PC-3 (cell line): ENCODE data around the gene VPS36. TPM values are rescaled to one million over a fixed set of nuclear protein-coding genes. Genes with fewer than 3 reads are reported as not detected.

Source experiments
- ATAC-seq: fragments of 200-7000 bp; cut with Tn5 transposase; 2 replicates; pipeline ENCODE4 v1.9.1; 2020; ENCODE audit warnings: mild to moderate bottlenecking, moderate library complexity
- BruUV-seq: library from RNA; stranded (reverse); fragments of 400-500 nt; replicated peaks from 2 replicates; lab custom pipeline; 2021; lab: Mats Ljungman, UMichigan
- CTCF ChIA-PET: fragments of 300-600 bp; sonication (Branson Sonifier 250); formaldehyde crosslinking; loops from one replicate; lab custom pipeline; 2022; ENCODE audit warnings: antibody characterized with exemption; lab: Charles Lee
- POLR2A ChIA-PET: fragments of 300-600 bp; sonication (Branson Sonifier 250); formaldehyde crosslinking; loops from one replicate; lab custom pipeline; 2022; ENCODE audit warnings: antibody characterized with exemption; ENCODE audit not compliant: unreplicated experiment; lab: Charles Lee
- DNase-seq: peaks from one replicate; pipeline ENCODE4 v3.0.0-alpha.2; 2015
- H2AFZ ChIP-seq: fragments of 300-600 bp; sonication (generic); 2 replicates; pipeline ENCODE4 v1.6.0; 2016; ENCODE audit warnings: antibody characterized with exemption, low read length
- H3F3A ChIP-seq: fragments of 300-600 bp; sonication (generic); one replicate; pipeline ENCODE4 v1.6.0; 2017; ENCODE audit warnings: antibody characterized with exemption, low read length, control low read depth, mild to moderate bottlenecking; ENCODE audit not compliant: unreplicated experiment
- H3K27ac ChIP-seq: fragments of 300-600 bp; sonication (generic); 2 replicates; pipeline ENCODE4 v1.5.1; 2016; ENCODE audit warnings: mild to moderate bottlenecking, low read length
- H3K27me3 ChIP-seq: fragments of 300-600 bp; sonication (generic); 2 replicates; pipeline ENCODE4 v1.6.1; 2016; ENCODE audit warnings: low read length, mixed read lengths
- H3K36me3 ChIP-seq: fragments of 300-600 bp; sonication (generic); 2 replicates; pipeline ENCODE4 v1.6.1; 2016; ENCODE audit warnings: low read depth, mixed run types, low read length, mixed read lengths
- H3K4me1 ChIP-seq: fragments of 300-600 bp; sonication (generic); 2 replicates; pipeline ENCODE4 v1.5.1; 2016; ENCODE audit warnings: low read length; ENCODE audit not compliant: insufficient read depth
- H3K4me2 ChIP-seq: fragments of 300-600 bp; sonication (generic); 2 replicates; pipeline ENCODE4 v1.6.0; 2016; ENCODE audit warnings: low read length
- H3K4me3 ChIP-seq: fragments of 300-600 bp; sonication (generic); 2 replicates; pipeline ENCODE4 v1.5.1; 2016; ENCODE audit warnings: mild to moderate bottlenecking, low read length, mixed read lengths
- H3K79me2 ChIP-seq: fragments of 300-600 bp; sonication (generic); 2 replicates; pipeline ENCODE4 v1.6.1; 2017; ENCODE audit warnings: low read length, mixed read lengths
- H3K9ac ChIP-seq: fragments of 300-600 bp; sonication (generic); 2 replicates; pipeline ENCODE4 v1.6.0; 2016; ENCODE audit warnings: mild to moderate bottlenecking, low read length
- H3K9me2 ChIP-seq: fragments of 300-600 bp; sonication (generic); replicated peaks from 2 replicates; pipeline ENCODE4 v1.6.1; 2016; ENCODE audit warnings: mixed run types, low read length, mixed read lengths
- H3K9me3 ChIP-seq: fragments of 300-600 bp; sonication (generic); 2 replicates; pipeline ENCODE4 v1.6.1; 2016; ENCODE audit warnings: low read length, mixed read lengths
- H4K20me1 ChIP-seq: fragments of 300-600 bp; sonication (generic); 2 replicates; pipeline ENCODE4 v1.6.1; 2016; ENCODE audit warnings: low read length, mixed read lengths
- CTCF ChIP-seq: fragments of 300-600 bp; sonication (generic); conservative IDR thresholded peaks from 2 replicates; pipeline ENCODE4 v1.5.1; 2017; ENCODE audit warnings: antibody characterized with exemption, low read depth, mild to moderate bottlenecking, low read length
- EZH2 ChIP-seq: fragments of 300-600 bp; sonication (generic); IDR thresholded peaks from one replicate; pipeline ENCODE4 v1.6.1; 2017; ENCODE audit warnings: antibody characterized with exemption, mild to moderate bottlenecking, low read length; ENCODE audit not compliant: unreplicated experiment
- EZH2phosphoT487 ChIP-seq: fragments of 300-600 bp; sonication (generic); IDR thresholded peaks from 2 replicates; pipeline ENCODE4 v1.6.1; 2018; ENCODE audit warnings: mild to moderate bottlenecking, antibody characterized with exemption, low read length, borderline replicate concordance
- intact Hi-C: fragments of 100-400 bp; cut with micrococcal nuclease; formaldehyde crosslinking; loops from 2 replicates; pipeline ENCODE4 v1.9.0; 2023
- total RNA-seq: library from RNA; depleted of rRNA; stranded (reverse); fragments of >200 nt; gene quantifications from 2 replicates; pipeline ENCODE4 v1.2.3, GENCODE V29; 2014

The VPS36 gene
- total RNA-seq, 1 experiment from 2014 or later = 10.1 TPM

DNA sequence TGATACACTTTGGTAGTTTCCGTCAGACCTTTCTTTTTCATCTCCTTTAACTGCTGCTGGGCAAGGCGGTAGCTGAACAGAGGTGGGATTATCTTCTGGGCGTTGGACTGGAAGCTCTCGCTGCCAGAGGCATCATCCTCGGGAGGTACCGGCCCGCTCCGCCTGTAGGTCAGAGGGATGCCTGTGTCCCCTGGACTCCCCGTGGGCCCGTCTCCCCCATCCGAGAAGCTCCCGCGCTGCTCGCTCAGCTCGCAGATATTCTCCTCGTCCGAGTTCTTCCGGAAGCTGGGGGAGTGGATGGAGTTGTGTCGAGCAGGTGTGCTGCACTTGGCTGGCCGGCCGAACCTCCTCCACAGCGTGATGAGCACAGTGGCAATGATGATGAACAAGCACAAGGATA, 72.1 kb downstream of the VPS36 start:
- DNase-seq = no peak
- POLR2A ChIA-PET = interaction anchor here (0.6 kb wide), 1 partner anchor 55 kb away, joined by 3 read pairs; no protein-coding TSS in a partner anchor
- no peaks in the 10 kb centered on the region for H3K79me2 ChIP-seq
- BruUV-seq = no TSS peak
- ATAC-seq = no peak
- H3K36me3 ChIP-seq = no peaks in the 10 kb centered on the region
- H3K4me2 ChIP-seq = no peak overlapping the region
- H3K9me2 ChIP-seq = no peaks in the 10 kb centered on the region
- H2AFZ ChIP-seq = no peak overlapping the region
- H3K9me3 ChIP-seq = no peaks in the 10 kb centered on the region
- no peaks in the 10 kb centered on the region for H3K27me3 ChIP-seq
- H3K4me3 ChIP-seq = no peak overlapping the region
- H3F3A ChIP-seq = no peaks in the 10 kb centered on the region
- H3K4me1 ChIP-seq = peaks cover 1% of the 10 kb centered on the region; the same call in 1 of the 2 replicates
- H3K9ac ChIP-seq = no peak overlapping the region
- intact Hi-C loops = no loop called here
- no peak for TF ChIP-seq CTCF
- TF ChIP-seq EZH2phosphoT487 = no peak
- no peaks in the 10 kb centered on the region for H4K20me1 ChIP-seq
- H3K27ac ChIP-seq = no peak overlapping the region
- CTCF ChIA-PET = no interaction called here

DNA sequence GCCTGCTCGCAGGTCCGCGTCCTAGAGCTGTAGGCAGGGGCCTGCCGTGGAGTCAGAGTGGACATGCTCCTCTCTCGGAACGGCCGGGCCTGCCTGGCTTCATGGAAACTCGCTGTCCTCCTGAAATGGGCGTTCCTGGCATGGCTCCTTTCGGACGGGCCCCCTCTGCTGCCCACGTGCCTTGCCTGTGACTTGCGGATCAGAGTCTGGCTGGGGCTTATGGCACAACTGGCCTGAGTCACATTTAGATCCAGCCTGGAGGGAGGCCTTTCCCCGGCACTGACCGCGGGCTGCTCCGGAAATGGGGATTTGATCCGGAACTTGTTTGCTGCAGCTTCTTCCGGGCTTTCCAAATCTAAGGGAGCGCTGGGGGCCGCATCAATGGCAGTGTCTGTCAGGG, 72.5 kb downstream of the VPS36 start:
- Histone ChIP-seq H3K4me3 (no peak overlapping the region), H2AFZ (no peak overlapping the region), H3K9me3 (no peaks in the 10 kb centered on the region), H4K20me1 (no peaks in the 10 kb centered on the region), H3K36me3 (no peaks in the 10 kb centered on the region), H3K27ac (no peak overlapping the region), H3K4me2 (no peak overlapping the region), H3K79me2 (no peaks in the 10 kb centered on the region), H3K4me1 (peaks cover 5% of the 10 kb centered on the region; the same call in 1 of the 2 replicates), H3K9ac (no peak overlapping the region), H3K27me3 (no peaks in the 10 kb centered on the region), H3K9me2 (no peaks in the 10 kb centered on the region), H3F3A (no peaks in the 10 kb centered on the region)
- no TSS peak for BruUV-seq
- no peak for ATAC-seq
- no peak for DNase-seq
- TF ChIP-seq EZH2 = no peak
- no peak for TF ChIP-seq EZH2phosphoT487
- TF ChIP-seq CTCF = no peak
- ChIA-PET CTCF (no interaction called here), POLR2A (interaction anchor here (0.6 kb wide), 1 partner anchor 55 kb away, joined by 3 read pairs; no protein-coding TSS in a partner anchor)
- intact Hi-C loops = no loop called here

GRCh38 chr13:52374873-52375411, 75.5 kb downstream of the VPS36 start:
- ChIA-PET CTCF (no interaction called here), POLR2A (no interaction called here)
- no peaks in the 10 kb centered on the region for H3F3A ChIP-seq
- no peak overlapping the region for H3K4me3 ChIP-seq
- BruUV-seq = no TSS peak
- no peaks in the 10 kb centered on the region for H3K36me3 ChIP-seq
- no peaks in the 10 kb centered on the region for H3K9me2 ChIP-seq
- H2AFZ ChIP-seq = no peak overlapping the region
- peaks cover 14% of the 10 kb centered on the region for H3K4me1 ChIP-seq
- no peak overlapping the region for H3K27ac ChIP-seq
- no peaks in the 10 kb centered on the region for H4K20me1 ChIP-seq
- H3K9ac ChIP-seq = no peak overlapping the region
- H3K27me3 ChIP-seq = no peaks in the 10 kb centered on the region
- no peaks in the 10 kb centered on the region for H3K79me2 ChIP-seq
- no peak for TF ChIP-seq CTCF
- TF ChIP-seq EZH2 = no peak
- no peak for TF ChIP-seq EZH2phosphoT487
- no peak overlapping the region for H3K4me2 ChIP-seq
- ATAC-seq (no peak), DNase-seq (no peak)
- H3K9me3 ChIP-seq = no peaks in the 10 kb centered on the region
- intact Hi-C loops = no loop called here
